ENCODE measurements around the gene RGL2. TPM values are rescaled to one million over a fixed set of nuclear protein-coding genes. Genes with fewer than 3 reads are reported as not detected.

RGL2 gene
- total and polyA plus RNA-seq, 5 donors from 2014 or later = 7.2 to 59.2 (median 8.1) TPM

- Mint-ChIP-seq H3K4me1 (peaks cover 14 to 40% (median 26%) of the 10 kb centered on the region in 4 donors), H3K9me3 (no peaks in the 10 kb centered on the region), H3K4me3 (peak overlapping the region; percentile 88 to 98 (median 90)), H3K36me3 (peaks cover 17% of the 10 kb centered on the region), H3K27ac (peak overlapping the region; percentile 92 to 97 (median 97)), H3K27me3 (no peaks in the 10 kb centered on the region)
- H3K27me3 ChIP-seq (ENCODE audit: control insufficient read depth, insufficient read depth, low read length) = no peaks in the 10 kb centered on the region
- peaks cover 27% of the 10 kb centered on the region for H3K4me1 ChIP-seq (ENCODE audit: control insufficient read depth, insufficient read depth, low read length, poor library complexity, severe bottlenecking)
- H3K9me3 ChIP-seq (ENCODE audit: control insufficient read depth in 2 of 2, low read length in 2 of 2) = no peaks in the 10 kb centered on the region
- H3K36me3 ChIP-seq (ENCODE audit: control insufficient read depth, insufficient read depth, low read length) = peaks cover 8% of the 10 kb centered on the region
- peak overlapping the region; percentile 97 for H3K27ac ChIP-seq (ENCODE audit: insufficient read depth, low read length, poor library complexity, severe bottlenecking)
- peak overlapping the region; percentile 89 for H3K4me3 ChIP-seq (ENCODE audit: low read depth, low read length)
- ATAC-seq (ENCODE audit: low read depth in 2 of 2) (peak; percentile 89 to 92), DNase-seq (peak; percentile 95 to 100 (median 96))
Observed at GRCh38 chr6:33248932-33249731, 49.6 kb downstream of the RGL2 start.

GRCh38 chr6:33248643-33248931, 50.2 kb downstream of the RGL2 start:
- peaks cover 14 to 40% (median 25%) of the 10 kb centered on the region in 4 donors for H3K4me1 Mint-ChIP-seq
- H3K36me3 Mint-ChIP-seq = peaks cover 17% of the 10 kb centered on the region
- H3K9me3 Mint-ChIP-seq = no peaks in the 10 kb centered on the region
- ATAC-seq (ENCODE audit: low read depth in 2 of 2) = peak; percentile 6 to 13
- no peaks in the 10 kb centered on the region for H3K27me3 ChIP-seq (ENCODE audit: control insufficient read depth, insufficient read depth, low read length)
- H3K9me3 ChIP-seq (ENCODE audit: control insufficient read depth in 2 of 2, low read length in 2 of 2) = no peaks in the 10 kb centered on the region
- no peak for DNase-seq
- peak overlapping the region; percentile 97 for H3K27ac ChIP-seq (ENCODE audit: insufficient read depth, low read length, poor library complexity, severe bottlenecking)
- H3K27me3 Mint-ChIP-seq = no peaks in the 10 kb centered on the region
- peak overlapping the region; percentile 92 to 97 (median 97) for H3K27ac Mint-ChIP-seq
- peak overlapping the region; percentile 89 for H3K4me3 ChIP-seq (ENCODE audit: low read depth, low read length)
- peaks cover 8% of the 10 kb centered on the region for H3K36me3 ChIP-seq (ENCODE audit: control insufficient read depth, insufficient read depth, low read length)
- peak overlapping the region; percentile 88 to 98 (median 90) for H3K4me3 Mint-ChIP-seq
- H3K4me1 ChIP-seq (ENCODE audit: control insufficient read depth, insufficient read depth, low read length, poor library complexity, severe bottlenecking) = peaks cover 27% of the 10 kb centered on the region

- Histone ChIP-seq H3K4me1 (ENCODE audit: control insufficient read depth, insufficient read depth, low read length, poor library complexity, severe bottlenecking) (peaks cover 27% of the 10 kb centered on the region), H3K27me3 (ENCODE audit: control insufficient read depth, insufficient read depth, low read length) (no peaks in the 10 kb centered on the region), H3K27ac (ENCODE audit: insufficient read depth, low read length, poor library complexity, severe bottlenecking) (peak overlapping the region; percentile 97), H3K9me3 (ENCODE audit: control insufficient read depth in 2 of 2, low read length in 2 of 2) (no peaks in the 10 kb centered on the region), H3K4me3 (ENCODE audit: low read depth, low read length) (peak overlapping the region; percentile 89), H3K36me3 (ENCODE audit: control insufficient read depth, insufficient read depth, low read length) (peaks cover 8% of the 10 kb centered on the region)
- peak; percentile 81 to 92 (median 89) for DNase-seq
- Mint-ChIP-seq H3K36me3 (peaks cover 17% of the 10 kb centered on the region), H3K27ac (peak overlapping the region; percentile 92 to 97 (median 97)), H3K9me3 (no peaks in the 10 kb centered on the region), H3K27me3 (no peaks in the 10 kb centered on the region), H3K4me3 (peak overlapping the region; percentile 88 to 98 (median 90)), H3K4me1 (peaks cover 14 to 40% (median 25%) of the 10 kb centered on the region in 4 donors)
- ATAC-seq (ENCODE audit: low read depth in 2 of 2) = peak; percentile 41 to 44
Observed at GRCh38 chr6:33247977-33248642, 50.6 kb downstream of the RGL2 start.

- Mint-ChIP-seq H3K36me3 (no peaks in the 10 kb centered on the region), H3K4me3 (peak overlapping the region in 1 of 4 donors; percentile 27), H3K4me1 (peaks cover 6 to 16% (median 11%) of the 10 kb centered on the region in 4 donors), H3K27ac (no peak overlapping the region), H3K27me3 (peaks cover 15% of the 10 kb centered on the region), H3K9me3 (no peaks in the 10 kb centered on the region)
- Histone ChIP-seq H3K4me3 (ENCODE audit: low read depth, low read length) (no peak overlapping the region), H3K9me3 (ENCODE audit: control insufficient read depth in 2 of 2, low read length in 2 of 2) (no peaks in the 10 kb centered on the region), H3K4me1 (ENCODE audit: control insufficient read depth, insufficient read depth, low read length, poor library complexity, severe bottlenecking) (peaks cover 8% of the 10 kb centered on the region), H3K27ac (ENCODE audit: insufficient read depth, low read length, poor library complexity, severe bottlenecking) (no peak overlapping the region), H3K36me3 (ENCODE audit: control insufficient read depth, insufficient read depth, low read length) (no peaks in the 10 kb centered on the region), H3K27me3 (ENCODE audit: control insufficient read depth, insufficient read depth, low read length) (no peaks in the 10 kb centered on the region)
- DNase-seq (no peak), ATAC-seq (ENCODE audit: low read depth in 2 of 2) (no peak)
Observed at GRCh38 chr6:33243476-33243875, 55.3 kb downstream of the RGL2 start.

- H3K27me3 Mint-ChIP-seq = peaks cover 15% of the 10 kb centered on the region
- H3K4me1 Mint-ChIP-seq = peaks cover 6 to 9% (median 7%) of the 10 kb centered on the region in 4 donors
- Histone ChIP-seq H3K36me3 (ENCODE audit: control insufficient read depth, insufficient read depth, low read length) (no peaks in the 10 kb centered on the region), H3K9me3 (ENCODE audit: control insufficient read depth in 2 of 2, low read length in 2 of 2) (no peaks in the 10 kb centered on the region), H3K4me1 (ENCODE audit: control insufficient read depth, insufficient read depth, low read length, poor library complexity, severe bottlenecking) (no peaks in the 10 kb centered on the region), H3K27me3 (ENCODE audit: control insufficient read depth, insufficient read depth, low read length) (no peaks in the 10 kb centered on the region), H3K27ac (ENCODE audit: insufficient read depth, low read length, poor library complexity, severe bottlenecking) (no peak overlapping the region), H3K4me3 (ENCODE audit: low read depth, low read length) (peak overlapping the region; percentile 38)
- peak overlapping the region in 2 of 4 donors; percentile 22 to 27 for H3K4me3 Mint-ChIP-seq
- H3K9me3 Mint-ChIP-seq = no peaks in the 10 kb centered on the region
- DNase-seq (peak in 2 of 3 donors; percentile 9 to 36), ATAC-seq (ENCODE audit: low read depth in 2 of 2) (peak in 1 of 2 donors; percentile 28)
- H3K36me3 Mint-ChIP-seq = no peaks in the 10 kb centered on the region
- H3K27ac Mint-ChIP-seq = peak overlapping the region in 2 of 3 donors; percentile 17 to 29
Observed at GRCh38 chr6:33241968-33242367, 56.8 kb downstream of the RGL2 start.

Other genes with a start within 250 kb of the RGL2 start
- 102 TPM for gene HLA-DPA1, start 225.3 kb downstream of the RGL2 start, total RNA-seq
- 100 to 1,000 TPM in 3 of 4 donors, 10 to 100 TPM in 1; 97.9 to 292 (median 209) TPM for gene HLA-DPA1, start 225.3 kb downstream of the RGL2 start, polyA plus RNA-seq
- gene HLA-DPB1, start 223.0 kb downstream of the RGL2 start, total RNA-seq = 153 TPM
- gene HLA-DPB1, start 223.0 kb downstream of the RGL2 start, polyA plus RNA-seq = 100 to 1,000 TPM; 144 to 335 (median 244) TPM
- gene COL11A2, start 106.5 kb downstream of the RGL2 start, total RNA-seq = 0.89 TPM
- under 1 TPM in 2 of 4 donors, not detected in 2; 0.34 to 0.43 TPM for gene COL11A2, start 106.5 kb downstream of the RGL2 start, polyA plus RNA-seq
- gene RXRB, start 98.3 kb downstream of the RGL2 start, total RNA-seq = 62.6 TPM
- 1 to 10 TPM; 7.1 to 8.9 (median 7.2) TPM for gene RXRB, start 98.3 kb downstream of the RGL2 start, polyA plus RNA-seq
- 24.1 TPM for gene SLC39A7, start 98.1 kb downstream of the RGL2 start, total RNA-seq
- gene SLC39A7, start 98.1 kb downstream of the RGL2 start, polyA plus RNA-seq = 10 to 100 TPM; 11.4 to 27.3 (median 20.4) TPM
- 8.8 TPM for gene HSD17B8, start 94.3 kb downstream of the RGL2 start, total RNA-seq
- 10 to 100 TPM; 33.3 to 53.9 (median 41.9) TPM for gene HSD17B8, start 94.3 kb downstream of the RGL2 start, polyA plus RNA-seq
- 34.2 TPM for gene RING1, start 90.4 kb downstream of the RGL2 start, total RNA-seq
- 1 to 10 TPM; 4.9 to 6.3 (median 5.5) TPM for gene RING1, start 90.4 kb downstream of the RGL2 start, polyA plus RNA-seq
- 70.6 TPM for gene VPS52, start 27.1 kb downstream of the RGL2 start, total RNA-seq
- gene VPS52, start 27.1 kb downstream of the RGL2 start, polyA plus RNA-seq = 10 to 100 TPM; 12.4 to 17.4 (median 15.0) TPM
- gene RPS18, start 26.9 kb downstream of the RGL2 start, total RNA-seq = 2,198 TPM
- over 10,000 TPM in 1 of 4 donors, 1,000 to 10,000 TPM in 3; 7,008 to 10,525 (median 8,528) TPM for gene RPS18, start 26.9 kb downstream of the RGL2 start, polyA plus RNA-seq
- 17.5 TPM for gene B3GALT4, start 21.8 kb downstream of the RGL2 start, total RNA-seq
- gene B3GALT4, start 21.8 kb downstream of the RGL2 start, polyA plus RNA-seq = 10 to 100 TPM; 27.5 to 35.9 (median 31.2) TPM
- 31.5 TPM for gene WDR46, start 9.7 kb downstream of the RGL2 start, total RNA-seq
- 10 to 100 TPM; 50.6 to 54.0 (median 52.0) TPM for gene WDR46, start 9.7 kb downstream of the RGL2 start, polyA plus RNA-seq
- gene PFDN6, start 9.3 kb downstream of the RGL2 start, total RNA-seq = 20.0 TPM
- 10 to 100 TPM; 33.7 to 47.0 (median 38.4) TPM for gene PFDN6, start 9.3 kb downstream of the RGL2 start, polyA plus RNA-seq
- 281 TPM for gene TAPBP, start 15.1 kb upstream of the RGL2 start, total RNA-seq
- gene TAPBP, start 15.1 kb upstream of the RGL2 start, polyA plus RNA-seq = 100 to 1,000 TPM; 251 to 314 (median 262) TPM
- gene ZBTB22, start 18.8 kb upstream of the RGL2 start, total RNA-seq = 19.4 TPM
- gene ZBTB22, start 18.8 kb upstream of the RGL2 start, polyA plus RNA-seq = 10 to 100 TPM in 2 of 4 donors, 1 to 10 TPM in 2; 8.3 to 13.5 (median 11.5) TPM
- gene DAXX, start 24.0 kb upstream of the RGL2 start, total RNA-seq = 45.1 TPM
- 100 to 1,000 TPM in 2 of 4 donors, 10 to 100 TPM in 2; 88.0 to 104 (median 97.5) TPM for gene DAXX, start 24.0 kb upstream of the RGL2 start, polyA plus RNA-seq
- 8.7 TPM for gene KIFC1, start 92.9 kb upstream of the RGL2 start, total RNA-seq
- 1 to 10 TPM in 3 of 4 donors, under 1 TPM in 1; 0.41 to 3.9 (median 1.3) TPM for gene KIFC1, start 92.9 kb upstream of the RGL2 start, polyA plus RNA-seq
- gene PHF1, start 112.1 kb upstream of the RGL2 start, total RNA-seq = 403 TPM
- gene PHF1, start 112.1 kb upstream of the RGL2 start, polyA plus RNA-seq = 10 to 100 TPM; 41.5 to 72.2 (median 64.1) TPM
- 202 TPM for gene CUTA, start 119.2 kb upstream of the RGL2 start, total RNA-seq
- gene CUTA, start 119.2 kb upstream of the RGL2 start, polyA plus RNA-seq = 100 to 1,000 TPM; 435 to 529 (median 489) TPM
- gene SYNGAP1, start 121.1 kb upstream of the RGL2 start, total RNA-seq = 81.4 TPM
- gene SYNGAP1, start 121.1 kb upstream of the RGL2 start, polyA plus RNA-seq = under 1 TPM; 0.48 to 0.82 (median 0.63) TPM
- 8.6 TPM for gene ZBTB9, start 155.6 kb upstream of the RGL2 start, total RNA-seq
- 10 to 100 TPM in 1 of 4 donors, 1 to 10 TPM in 3; 4.5 to 11.7 (median 6.8) TPM for gene ZBTB9, start 155.6 kb upstream of the RGL2 start, polyA plus RNA-seq